Daoy (cell line): Measurements from ENCODE around the gene MXRA5. TPM values are rescaled to one million over a fixed set of nuclear protein-coding genes. Genes with fewer than 3 reads are reported as not detected.
A peak's percentile ranks its signal among the peaks of the same experiment; 100 is the strongest.
"Not testable (repeated sequence)": the region's sequence is repeated elsewhere in the genome, so short reads cannot be mapped to it uniquely, and the experiment has no call there.

Source experiments
- DNase-seq: peaks from one replicate; pipeline ENCODE4 v3.0.0-alpha.2; 2015; ENCODE audit warnings: low read depth
- total RNA-seq: library from RNA; depleted of rRNA; stranded (reverse); fragments of >200 nt; shearing (Covaris generic); gene quantifications from 2 replicates; pipeline ENCODE4 v1.2.3, GENCODE V29; 2014

Gene MXRA5
- total RNA-seq, 1 experiment from 2014 or later, result 0.51 TPM

DNA sequence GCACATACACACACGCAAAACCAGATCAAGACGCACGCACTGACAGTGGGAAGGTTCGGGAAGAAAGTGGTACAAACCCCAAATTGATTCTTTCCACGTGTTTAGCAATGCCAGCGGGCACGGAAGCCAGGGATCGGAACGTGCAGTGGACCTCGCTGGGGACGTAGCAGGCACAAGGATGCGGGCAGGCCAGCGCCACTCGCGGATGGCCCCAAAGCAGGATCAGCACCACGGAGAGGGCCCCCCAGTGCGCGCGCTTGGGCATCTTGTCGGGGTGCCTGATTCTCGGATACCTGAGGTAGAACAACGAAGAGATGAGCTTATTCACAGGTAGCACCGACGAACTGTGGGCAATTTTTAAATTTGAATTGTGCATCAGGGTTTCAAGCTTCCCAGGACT, 2.9 kb downstream of the MXRA5 start:
- DNase-seq, result not testable (repeated sequence)

DNA sequence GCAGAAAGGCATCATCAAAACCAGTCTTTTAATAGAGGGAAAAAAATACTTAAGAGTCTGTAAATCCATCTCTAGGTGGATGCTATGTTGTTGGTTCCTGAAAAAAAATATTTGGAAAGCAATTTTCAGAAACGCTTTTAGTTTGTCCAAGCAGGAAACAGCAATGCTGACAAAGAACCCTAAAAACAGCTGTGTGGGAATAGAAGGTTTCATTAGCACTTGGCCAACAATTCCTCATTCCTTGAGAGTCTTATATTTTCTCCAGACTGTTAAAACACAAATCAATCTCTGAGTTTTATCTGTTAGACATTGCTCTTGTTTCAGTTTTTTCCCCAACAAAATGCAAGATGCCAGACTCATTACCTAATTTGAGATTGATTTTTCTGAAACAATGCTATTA, 6.4 kb downstream of the MXRA5 start:
- no peak for DNase-seq

DNA sequence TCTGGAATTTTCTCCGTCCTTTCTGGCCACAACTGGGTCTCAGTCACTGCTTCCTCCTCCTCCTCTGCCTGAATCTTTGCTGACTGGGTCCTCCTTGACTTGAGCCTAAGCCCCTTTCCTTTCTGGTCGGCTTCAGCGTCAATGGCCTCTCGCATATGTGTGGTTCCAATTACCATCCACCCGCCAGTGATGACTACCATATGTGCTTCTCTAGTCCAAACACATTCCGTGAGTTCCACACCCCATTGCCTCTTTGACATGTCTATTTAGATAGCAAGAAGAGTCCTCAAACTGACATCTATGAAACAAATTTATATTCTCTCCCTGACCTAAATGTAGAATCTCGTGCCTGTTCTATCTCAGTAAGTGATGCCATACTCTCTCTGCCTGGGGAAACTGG, 19.8 kb downstream of the MXRA5 start:
- DNase-seq, result no peak

DNA sequence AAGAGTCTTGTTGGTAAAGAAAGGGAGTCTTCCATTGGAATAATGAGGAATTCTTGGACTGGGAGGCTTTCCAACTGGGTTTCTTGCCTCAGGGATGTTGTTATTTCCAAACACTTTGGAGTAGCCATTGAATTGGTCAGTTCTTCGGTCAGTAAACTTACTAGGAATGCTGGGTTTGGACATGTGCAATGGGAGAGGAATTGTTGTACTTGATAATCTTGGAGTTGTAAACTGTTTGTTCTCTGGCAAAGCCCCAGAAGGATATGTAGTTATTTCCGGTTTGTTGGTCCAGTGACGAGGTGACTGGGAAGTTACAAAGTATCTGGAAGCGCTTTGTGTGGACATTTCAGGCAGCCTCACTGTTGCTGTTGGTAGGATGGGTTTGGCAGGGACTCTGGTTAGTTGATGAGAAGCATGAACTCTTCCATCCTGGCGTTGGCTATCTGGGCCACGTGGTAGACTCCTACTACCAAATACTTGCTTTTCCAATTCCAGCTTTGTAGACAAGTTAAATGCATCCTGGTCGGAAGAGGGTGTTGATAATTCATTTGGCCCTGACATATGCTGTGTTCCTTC, 25.9 kb downstream of the MXRA5 start:
- no peak for DNase-seq

- DNase-seq, result no peak
Measured at GRCh38 chrX:3317191-3317718, 29.2 kb downstream of the MXRA5 start.

GRCh38 chrX:3312109-3312508, 34.3 kb downstream of the MXRA5 start:
- DNase-seq, result no peak

DNA sequence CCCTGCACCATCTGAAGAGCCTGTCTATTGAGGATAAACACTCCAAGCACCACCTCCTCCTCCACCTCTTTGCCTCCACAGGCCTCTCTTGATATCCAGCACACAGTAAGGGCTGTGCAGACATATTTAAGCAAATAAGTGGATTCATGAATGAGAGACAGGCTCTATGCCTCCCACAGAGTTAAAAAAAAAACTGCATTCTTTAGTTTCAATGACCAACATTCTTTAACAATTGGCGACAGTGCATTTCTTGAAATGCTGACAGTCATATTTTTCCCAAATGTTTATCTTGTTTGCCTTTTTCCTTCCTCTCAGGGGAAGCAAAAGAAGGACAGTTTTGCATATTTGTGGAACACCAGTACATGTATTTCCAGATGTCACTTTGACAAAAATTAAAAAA, 38.6 kb downstream of the MXRA5 start:
- no peak for DNase-seq

- DNase-seq, result no peak
Measured at GRCh38 chrX:3299636-3300035, 46.8 kb downstream of the MXRA5 start.

GRCh38 chrX:3295731-3296130, 50.7 kb downstream of the MXRA5 start:
- peak; percentile 11 for DNase-seq

DNA sequence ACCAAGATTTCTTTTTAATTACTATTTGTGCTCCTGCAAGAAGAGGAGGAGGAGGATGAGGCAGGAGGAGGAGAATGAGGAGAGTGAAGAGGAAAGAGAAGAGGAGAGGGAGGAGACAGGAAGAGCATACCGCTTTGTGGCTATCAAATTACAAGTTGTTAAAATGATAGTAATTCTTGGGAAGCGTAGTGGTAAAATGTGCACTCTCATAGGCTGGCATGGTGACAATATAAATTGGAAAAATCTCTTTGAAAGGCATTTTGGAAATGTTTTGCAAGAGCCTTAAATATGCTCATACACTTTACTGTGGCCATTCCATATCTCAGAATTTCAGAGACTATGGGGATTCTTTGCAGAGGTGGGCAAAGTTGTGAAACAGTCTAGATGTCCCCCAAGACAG, 53.2 kb downstream of the MXRA5 start:
- DNase-seq, result no peak

- no peak for DNase-seq
Measured at GRCh38 chrX:3290561-3290960, 55.9 kb downstream of the MXRA5 start.

DNA sequence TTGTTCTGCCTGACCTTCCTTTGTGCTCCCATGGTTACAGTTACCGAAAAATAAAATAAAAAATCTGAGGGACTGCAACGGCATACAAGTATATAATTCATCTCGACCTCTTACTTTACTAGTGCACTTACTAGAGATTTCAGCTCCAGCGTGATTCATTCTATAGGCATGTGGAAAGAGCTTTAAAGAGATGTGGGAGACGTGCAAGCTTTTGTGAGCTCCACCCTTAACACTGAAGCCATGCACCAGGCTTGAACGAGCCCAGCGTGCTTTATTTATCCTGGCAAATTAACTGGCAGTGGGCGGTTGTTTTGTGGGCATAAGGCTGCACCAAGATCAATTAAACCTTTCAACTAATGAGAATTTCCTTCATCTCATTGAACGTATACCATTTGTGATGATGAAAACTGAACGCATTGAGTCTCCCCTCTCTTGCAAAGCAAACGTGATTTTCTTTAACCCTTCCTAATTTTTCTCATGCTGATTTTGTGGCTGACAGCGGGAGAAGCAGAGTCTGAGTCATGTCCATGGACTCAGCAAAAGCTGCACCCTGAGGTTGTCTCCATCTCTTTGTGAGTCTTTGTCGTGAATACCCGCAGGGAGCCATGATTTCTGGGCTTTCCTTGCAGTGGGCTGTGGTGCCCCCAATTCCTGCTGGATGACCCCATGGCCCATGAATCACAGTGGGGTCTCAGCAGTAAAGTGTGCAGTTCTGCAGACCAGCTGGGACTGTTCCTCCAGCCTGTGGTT, 60.1 kb downstream of the MXRA5 start:
- peak; percentile 80 for DNase-seq

- DNase-seq, result no peak
Measured at GRCh38 chrX:3280706-3281105, 65.7 kb downstream of the MXRA5 start.

DNA sequence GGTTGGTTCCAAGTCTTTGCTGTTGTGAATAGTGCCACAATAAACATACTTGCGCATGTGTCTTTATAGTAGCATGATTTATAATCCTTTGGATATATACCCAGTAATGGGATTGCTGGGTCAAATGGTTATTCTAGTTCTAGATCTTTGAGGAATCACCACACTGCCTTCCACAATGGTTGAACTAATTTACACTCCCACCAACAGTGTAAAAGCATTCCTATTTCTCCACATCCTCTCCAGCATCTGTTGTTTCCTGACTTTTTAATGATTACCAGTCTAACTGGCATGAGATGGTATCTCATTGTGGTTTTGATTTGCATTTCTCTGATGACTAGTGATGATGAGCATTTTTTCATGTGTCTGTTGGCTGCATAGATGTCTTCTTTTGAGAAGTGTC, 72.8 kb downstream of the MXRA5 start:
- not testable (repeated sequence) for DNase-seq

DNA sequence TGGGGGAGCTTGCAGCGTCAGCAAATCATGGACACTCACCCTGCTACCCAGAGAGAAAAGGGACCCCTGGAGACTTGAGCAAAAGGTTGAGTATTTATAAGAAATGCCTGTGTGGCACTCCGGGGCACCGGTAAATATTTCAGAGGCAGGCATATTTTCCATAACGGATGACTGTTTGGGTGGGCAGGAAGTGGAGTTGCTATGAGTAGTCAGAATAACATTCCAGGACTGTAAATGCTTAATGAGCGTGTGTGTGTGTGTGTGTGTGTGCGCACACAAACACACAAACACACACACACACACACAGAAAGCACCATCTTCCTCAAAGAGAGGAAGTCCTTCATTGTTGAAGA, 74.6 kb downstream of the MXRA5 start:
- DNase-seq, result peak; percentile 63

DNA sequence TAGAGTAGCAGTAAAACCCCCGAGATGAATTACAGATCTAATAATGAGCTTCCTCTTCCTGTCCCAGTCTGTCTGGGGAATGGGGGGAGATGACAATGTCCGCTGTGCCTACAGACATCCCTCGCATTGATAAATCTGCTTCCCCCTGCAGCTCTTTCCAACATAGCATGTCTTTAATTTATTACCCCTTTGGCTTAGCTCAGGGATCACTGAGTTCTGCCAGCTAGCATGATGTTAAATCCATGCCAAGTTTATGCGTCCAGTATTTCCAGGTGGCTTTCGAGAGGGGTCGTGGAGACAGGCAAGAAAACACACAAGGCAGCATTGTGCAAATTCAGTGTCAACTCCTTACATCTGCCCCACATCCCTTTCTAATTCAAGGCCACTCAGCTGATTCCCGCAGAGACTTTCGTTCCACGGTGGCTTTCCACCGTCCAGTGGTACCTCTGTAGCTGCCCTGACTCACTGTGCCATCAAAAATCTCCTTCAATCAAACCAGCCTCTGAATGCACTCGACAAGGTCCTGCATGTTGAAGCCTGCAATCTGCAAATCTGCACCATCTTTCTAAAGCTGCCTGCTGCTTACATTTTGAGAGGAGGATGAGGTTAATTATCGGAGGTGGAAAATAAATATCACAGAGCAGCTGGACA, 75.1 kb downstream of the MXRA5 start:
- DNase-seq, result no peak

- DNase-seq, result no peak
Measured at GRCh38 chrX:3268829-3269228, 77.6 kb downstream of the MXRA5 start.

DNA sequence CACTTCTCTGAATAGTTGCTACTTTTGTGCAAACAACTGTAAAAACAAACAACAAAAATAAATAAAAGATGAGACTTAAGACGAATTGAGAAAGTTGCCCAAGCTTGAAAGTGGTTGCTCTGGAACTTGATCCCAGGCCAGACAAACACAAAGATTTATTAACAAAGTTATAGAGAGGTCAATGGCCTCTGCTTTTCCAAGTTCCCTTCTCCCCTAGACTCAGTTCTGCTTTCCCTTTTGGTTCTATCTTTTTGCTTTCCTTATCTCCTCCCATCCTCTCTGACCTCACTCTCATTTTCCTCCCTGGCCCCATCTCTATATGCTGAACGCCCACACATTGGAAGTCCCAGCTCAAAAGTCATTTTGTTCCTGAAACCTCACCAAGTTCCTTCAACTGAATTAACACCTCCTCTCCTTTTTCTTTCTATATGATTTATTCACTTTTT, 82.7 kb downstream of the MXRA5 start:
- DNase-seq, result peak; percentile 22

GRCh38 chrX:3262901-3263300, 83.6 kb downstream of the MXRA5 start:
- peak; percentile 73 for DNase-seq
